Occipital lobe (tissue), 2 donors: ENCODE measurements around the gene AFAP1. TPM values are rescaled to one million over a fixed set of nuclear protein-coding genes. Genes with fewer than 3 reads are reported as not detected.
"Not testable (repeated sequence)": the region's sequence is repeated elsewhere in the genome, so short reads cannot be mapped to it uniquely, and the experiment has no call there.

Experiments
- DNase-seq: peaks from one replicate; lab custom pipeline; 2025; lab: John Stamatoyannopoulos, UW
- total RNA-seq: library from RNA; depleted of rRNA; stranded (reverse); fragments of >200 nt; gene quantifications from one replicate; pipeline ENCODE4 v1.2.3, GENCODE V29; 2014

AFAP1 gene
- total RNA-seq, 1 donor from 2014 or later, result 62.2 TPM

DNA sequence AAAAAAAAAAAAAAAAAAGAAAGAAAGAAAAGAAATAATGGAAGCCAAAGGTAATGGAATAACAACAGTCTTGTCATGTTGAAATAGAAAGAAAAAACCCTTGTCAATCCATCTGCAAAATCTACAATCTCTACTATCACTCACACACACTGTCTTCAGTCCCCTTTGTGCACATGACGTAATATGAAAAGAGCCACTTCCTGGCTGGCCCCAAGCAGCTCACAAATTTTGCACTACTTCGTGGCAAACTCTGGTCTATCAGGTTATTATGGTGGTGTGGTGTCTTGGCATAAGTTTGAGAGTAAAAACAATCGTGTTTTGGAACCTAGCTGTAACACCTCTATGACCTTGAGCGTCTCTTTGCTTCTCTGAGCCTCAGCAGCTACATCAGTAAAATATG is 8.3 kb upstream of the AFAP1 start:
- DNase-seq, result no peak

DNA sequence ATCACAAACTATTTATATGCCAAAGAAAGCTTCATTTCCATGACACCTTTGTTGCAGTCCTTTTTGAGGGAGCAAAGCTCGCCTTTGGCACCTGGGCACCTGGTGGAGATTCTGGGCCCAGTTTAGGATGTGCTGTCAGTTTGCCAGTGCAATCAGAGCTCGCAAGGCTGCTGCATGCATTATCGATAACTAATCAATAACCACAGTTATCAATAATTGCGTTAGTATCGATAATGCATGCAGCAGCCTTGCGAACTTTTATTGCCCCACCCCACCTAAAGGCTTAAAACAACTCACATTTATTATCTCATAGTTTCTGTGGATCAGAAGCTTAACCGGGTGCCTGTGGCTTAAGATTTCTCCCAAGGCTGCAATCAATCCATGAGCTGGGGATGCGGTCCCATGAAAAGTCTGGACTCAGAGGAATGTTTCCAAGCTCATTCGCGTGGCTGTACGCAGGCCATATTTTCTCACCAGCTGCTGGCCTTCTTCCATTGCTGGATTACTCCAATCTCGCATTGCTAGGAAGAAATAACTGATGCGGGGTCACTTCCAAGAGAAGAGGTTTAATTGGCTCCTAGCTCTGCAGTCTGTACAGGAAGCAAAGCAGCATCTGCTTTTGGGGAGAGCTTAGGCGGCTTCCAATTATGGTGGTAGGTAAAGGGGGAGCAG is 6.2 kb upstream of the AFAP1 start:
- DNase-seq, result no peak

DNA sequence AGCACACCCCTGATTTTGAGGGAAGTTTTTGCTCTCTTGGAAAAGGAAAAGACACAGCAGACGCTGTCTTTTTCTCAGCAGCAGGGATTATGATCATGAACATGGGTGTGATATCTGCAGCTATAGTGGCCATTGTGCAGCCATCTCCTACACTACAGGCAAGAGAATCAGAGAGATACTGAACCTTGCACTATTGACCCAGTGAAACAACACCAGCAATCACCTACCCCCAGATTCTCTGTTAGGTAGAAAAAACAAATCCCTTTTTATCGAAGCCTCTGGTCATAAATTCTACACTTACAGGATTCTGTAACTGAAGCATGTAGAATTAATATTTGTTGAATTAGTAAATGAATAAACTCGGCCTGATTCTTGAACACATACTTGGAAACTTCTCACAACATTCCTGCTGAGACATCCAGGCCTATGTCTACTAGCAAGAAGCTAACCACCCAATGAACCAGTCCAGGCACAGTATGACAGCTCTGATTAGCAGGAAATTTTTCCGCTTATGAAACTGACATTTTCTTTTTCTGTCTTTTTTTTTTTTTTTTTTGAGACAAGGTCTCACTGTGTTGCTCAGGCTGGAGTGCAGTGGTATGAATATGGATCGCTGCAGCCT is 5.0 kb upstream of the AFAP1 start:
- DNase-seq, result no peak

DNA sequence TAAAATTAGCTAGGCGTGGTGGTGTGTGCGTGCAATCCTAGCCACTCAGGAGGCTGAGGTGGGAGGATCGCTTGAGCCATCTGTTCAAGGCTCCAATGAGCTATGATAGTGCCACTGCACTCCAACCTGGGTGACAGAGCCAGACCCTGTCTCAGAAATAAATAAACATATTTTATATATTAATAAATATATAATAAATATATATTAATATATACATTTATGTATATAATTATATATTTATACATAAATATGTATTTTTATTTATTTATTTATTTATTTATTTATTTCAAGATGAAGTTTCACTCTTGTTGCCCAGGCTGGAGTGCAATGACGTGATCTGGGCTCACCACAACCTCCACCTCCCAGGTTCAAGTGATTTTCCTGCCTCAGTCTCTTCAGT is 4.0 kb upstream of the AFAP1 start:
- DNase-seq, result not testable (repeated sequence)

DNA sequence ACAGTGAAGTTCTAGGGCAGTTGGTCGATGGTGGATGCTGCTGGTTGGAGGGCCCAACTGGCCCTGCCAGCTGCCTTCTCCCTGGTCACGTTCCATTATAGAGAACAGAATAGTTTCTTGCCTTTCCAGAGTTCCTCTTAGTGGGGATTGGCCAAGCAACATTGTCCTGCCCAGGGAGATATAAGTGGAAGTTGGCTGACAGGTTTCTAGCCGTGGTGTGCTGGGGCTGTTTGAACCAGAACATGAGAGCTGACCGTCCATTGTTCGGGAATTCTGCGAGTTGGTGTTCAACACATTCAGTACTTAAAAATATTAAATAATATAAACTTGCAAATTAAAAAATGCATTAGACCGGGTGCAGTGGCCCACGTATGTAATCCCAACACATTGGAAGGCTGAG is 3.5 kb upstream of the AFAP1 start:
- DNase-seq, result no peak

DNA sequence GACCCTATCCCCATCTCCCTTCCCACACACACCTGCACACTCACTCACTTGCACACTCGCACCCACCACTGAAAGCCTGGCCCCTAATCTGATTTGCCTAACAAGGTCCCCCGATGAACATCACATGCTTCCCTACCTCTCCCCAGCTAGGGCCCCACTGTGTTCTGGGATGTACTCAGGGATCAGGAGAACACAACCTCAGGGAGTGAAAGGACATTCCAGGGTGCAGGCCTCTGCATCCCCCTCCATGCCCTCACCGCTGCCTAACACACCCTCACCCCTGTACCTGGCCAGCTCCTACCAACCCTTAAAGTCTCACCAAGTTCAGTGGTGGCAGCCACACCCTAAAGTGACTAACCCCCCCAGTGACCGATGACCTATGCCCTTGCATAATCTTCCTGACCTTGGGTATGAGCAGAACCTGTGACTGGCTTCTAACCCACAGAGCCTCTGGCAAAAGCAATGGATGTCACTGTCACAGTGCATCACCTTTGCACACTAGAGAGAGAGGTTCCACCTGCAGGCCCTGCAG is 2.4 kb upstream of the AFAP1 start:
- no peak for DNase-seq

DNA sequence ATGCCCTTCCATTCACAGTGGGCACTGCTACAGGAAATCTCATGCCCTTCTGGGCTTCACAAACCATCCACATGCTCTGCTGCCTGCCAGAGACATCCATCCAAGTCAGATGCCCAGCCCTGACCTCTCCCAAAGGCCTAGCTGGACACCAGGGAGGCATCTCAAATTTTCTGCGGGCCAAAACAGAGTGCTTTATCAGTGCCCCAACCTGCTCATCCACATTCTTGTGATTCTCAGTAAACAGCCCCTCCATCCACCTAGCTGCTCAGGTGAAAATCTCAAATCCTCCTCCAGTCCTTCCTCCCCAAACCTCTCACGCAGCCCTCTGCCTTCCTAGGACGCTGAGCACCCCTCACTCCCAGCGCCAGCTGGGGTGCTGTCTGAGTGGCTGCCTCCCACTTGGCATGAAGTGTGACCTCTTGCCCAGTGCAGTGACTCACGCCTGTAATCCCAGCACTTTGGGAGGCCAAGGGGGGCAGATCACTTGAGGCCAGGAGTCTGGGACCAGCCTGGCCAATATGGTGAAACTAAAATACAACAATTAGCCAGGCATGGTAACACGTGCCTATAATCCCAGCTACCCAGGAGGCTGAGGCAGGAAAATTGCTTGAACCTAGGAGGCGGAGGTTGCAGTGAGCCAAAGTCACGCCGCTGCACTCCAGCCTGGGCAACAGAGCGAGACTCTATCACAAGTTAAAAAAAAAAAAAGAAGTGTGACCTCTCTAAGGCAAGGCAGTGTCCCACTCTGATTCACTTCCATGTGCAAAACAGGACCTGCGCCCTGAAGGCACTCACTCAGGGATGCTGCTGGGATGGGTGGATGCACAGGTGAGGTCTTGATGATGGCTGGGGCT is 1.7 kb upstream of the AFAP1 start:
- no peak for DNase-seq

DNA sequence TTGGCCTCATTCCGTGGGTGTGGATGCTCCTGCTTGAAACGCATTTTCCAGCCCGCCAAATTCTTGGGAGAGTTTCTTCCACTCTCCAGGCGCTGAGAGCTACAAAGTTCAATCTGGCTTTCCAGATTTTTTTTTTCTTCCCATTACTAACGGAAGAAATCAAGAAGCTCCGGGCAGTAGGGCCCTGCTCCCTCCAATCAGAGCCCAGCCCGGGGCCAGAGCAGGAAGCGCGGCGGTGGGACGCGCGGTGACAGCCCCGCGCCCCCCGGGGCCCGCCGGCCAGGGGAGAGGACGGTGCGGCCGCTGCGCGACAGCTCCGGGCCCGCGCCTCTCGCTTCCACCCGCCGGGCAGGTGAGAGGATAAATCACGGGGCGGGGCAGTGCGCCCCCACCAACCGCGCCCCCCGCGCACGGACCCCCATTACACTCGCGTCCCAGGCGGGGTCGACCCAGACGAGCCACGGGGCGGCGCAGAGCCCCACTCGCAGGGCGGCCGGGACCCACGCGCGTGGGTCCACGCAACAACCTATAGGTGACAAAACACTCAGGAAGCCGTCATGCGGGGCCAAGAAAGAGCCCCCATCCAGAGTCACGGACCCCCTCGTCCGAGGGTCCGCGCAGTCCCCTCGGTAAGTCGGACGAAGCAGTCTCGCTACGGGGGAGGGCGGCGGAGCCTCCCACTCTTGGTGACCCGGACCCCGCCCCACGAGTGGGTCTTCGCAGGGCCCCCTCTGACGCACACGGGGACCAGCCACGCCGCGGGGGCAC is 868 bp downstream of the AFAP1 start:
- no peak for DNase-seq

DNA sequence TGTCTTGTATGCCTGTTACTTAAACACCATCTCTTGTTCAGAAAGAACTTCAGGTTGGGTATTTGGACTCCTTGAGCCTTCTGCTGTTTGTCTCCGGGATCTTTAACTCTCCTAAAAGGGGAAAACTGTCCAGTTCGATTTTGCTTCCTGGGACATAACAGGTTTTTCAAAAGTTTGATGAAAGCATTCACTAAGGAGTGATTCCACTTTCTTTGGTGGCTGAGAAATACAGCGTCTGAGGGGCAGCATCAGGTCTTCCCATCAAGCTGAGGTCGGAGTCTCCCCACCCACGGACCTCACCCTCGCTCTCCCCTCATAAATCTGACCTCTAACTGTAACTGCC is 1.4 kb downstream of the AFAP1 start:
- no peak for DNase-seq

DNA sequence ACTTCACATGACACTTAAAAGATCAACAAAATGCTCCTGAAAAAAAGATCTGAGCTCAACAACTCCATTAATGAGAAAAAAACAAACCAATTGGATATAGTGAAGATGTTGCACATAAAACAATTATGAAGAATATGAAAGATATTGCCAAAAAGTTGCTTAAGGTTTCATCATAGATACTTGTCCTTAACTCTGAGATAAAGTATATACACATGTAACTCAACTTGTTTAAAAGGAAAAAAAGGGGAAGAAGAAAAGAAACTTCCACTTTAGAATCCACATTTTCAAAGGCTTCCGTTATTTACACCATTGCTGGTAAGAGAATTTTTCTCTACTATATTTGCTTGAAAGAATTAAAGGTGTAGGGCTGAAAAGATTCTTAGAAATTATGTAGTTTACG is 2.7 kb downstream of the AFAP1 start:
- no peak for DNase-seq

DNA sequence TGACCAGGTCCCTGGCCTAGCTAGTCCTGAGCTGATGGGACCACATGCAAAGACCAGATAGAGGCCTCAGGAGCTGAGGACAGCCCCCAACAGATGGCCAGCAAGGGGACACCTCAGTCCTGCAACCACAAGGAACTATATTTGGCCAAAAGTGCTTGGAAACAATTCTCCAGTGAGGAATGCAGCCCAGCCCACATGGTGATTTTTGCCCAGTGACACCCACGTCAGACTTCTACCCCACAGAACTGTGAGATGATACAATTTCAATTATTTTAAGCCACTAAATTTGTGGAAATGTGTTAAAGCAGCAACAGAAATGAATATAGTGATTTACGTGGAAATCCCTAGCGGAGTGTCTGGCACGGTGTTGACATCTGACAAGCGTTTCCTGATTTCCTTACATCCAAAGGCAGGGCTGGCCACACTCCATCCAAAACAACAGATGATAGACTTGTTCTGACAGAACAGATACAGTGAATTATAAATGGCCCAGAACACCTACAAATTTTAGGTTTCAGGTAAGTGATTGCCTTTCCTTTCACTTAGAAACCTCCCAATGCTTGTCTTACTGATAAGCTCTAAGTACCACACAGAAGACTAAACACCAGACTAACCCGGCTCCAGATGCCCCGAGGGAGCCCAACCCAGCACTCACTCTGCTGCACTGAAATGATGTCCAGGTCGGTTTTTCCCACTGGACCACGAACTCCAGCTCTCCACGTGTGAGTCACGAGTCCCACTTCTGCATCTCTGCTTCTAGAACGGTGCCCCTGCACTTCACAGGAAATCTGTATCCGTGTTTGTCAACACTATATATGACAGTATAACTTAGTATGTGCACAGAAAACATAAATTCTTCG is 5.8 kb downstream of the AFAP1 start:
- no peak for DNase-seq

DNA sequence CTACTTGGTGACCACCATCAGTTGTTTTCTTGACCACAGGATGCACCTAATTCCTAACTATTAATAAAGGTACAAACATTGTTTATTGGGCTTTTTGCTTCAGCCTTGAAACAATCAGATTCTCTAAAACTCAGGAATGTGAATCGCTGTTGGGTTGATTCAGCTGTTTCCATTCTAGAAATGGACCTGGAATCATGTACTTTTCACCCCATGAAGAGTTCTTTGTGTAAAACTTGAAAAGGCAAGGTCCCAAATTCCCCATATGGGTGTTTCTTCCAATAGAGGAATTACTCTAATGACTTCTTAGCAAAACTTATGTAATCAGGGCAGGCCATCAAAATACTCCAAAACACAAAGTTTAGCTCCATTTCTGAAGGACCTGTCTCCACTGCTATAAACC is 7.4 kb downstream of the AFAP1 start:
- DNase-seq, result no peak

DNA sequence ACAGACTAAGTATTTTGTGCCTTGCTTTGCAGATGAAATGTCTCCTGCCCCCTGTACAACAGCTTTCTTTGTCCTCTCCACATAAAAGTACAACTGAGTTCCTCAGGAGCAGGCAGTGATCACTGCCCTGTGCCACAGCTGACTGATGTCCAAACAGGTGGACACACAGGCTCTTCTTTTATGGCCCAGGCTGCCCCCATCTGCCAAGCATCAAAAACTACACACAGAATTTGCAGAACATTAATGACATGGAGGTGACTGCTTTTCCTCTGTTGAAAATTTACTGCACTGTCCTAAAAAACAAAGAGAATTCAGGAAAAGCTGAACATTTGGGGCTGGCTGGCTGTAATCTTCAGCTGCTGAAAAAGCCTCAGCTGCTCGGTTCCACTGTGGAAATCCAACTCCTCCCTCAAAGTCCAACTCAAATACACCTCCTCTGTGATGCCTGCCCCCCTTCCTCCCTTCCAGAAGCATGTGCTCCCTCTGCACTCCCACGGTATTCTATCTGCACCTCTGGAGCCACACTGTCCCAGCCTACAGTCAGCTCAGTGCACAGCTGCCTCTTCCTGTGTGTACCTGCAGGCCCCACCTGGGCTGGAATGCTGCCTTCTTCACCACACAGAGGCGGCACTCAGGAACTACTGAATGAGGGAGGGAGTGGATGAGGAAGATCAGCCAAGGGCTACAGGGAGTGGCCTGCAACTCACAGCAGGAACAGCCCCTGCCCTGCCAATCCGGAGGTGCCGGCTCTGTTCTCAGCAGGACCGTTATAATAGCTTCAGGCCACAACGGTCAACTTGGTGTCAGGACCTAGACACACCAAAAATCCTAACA is 10.3 kb downstream of the AFAP1 start:
- DNase-seq, result no peak

DNA sequence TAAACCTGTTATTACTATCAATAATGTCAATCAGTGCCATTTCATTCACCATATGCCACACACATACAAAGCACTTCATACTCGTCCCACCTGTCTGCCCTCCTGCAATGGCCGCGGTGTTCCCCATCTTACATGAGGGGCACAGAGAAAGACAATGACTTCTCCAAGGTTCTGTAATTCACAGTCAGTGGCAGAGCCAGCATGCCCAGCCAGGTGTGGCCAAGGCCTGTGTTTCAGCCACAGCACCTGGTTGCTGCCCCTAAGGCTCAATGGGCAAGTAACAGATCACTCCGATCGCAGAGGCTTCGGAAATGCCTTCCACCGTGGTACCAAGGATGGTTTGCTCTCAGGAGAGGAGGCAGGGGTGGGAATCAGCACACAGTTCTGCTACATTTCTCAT is 10.9 kb downstream of the AFAP1 start:
- DNase-seq, result no peak

DNA sequence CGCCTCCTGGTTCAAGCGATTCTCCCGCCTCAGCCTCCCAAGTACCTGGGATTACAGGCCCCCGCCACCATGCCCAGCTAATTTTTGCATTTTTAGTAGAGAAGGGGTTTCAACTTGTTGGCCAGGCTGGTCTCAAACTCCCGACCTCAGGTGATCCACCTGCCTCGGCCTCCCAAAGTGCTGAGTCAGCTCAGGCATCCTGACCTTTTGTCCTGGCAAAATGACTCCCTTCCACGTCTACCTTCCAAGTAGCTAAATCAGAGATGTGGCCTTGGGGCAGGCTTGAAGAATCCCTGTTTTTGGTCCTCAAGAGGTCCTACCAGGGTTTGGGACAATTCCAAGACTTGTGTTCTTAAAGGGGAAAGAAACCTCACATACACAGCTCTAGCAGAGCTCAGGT is 12.8 kb downstream of the AFAP1 start:
- no peak for DNase-seq

DNA sequence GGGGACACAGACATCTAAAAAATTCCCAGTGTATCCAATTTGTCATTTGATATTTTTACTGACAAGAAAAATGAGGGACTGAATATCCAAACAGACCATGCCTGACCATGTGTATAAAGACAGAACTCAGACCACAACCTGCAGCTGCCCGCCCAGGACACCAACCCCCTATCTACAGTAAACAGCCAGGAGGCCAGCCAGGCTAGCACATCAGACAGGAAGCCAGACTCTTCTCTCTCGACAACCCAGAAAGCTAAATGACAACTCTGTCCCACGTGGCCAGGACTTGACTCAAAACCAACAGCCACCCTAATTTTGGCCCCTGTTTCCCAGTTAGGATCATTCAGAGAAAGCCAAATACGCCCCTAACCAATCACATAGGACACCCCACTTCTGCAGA is 15.1 kb downstream of the AFAP1 start:
- DNase-seq, result no peak

DNA sequence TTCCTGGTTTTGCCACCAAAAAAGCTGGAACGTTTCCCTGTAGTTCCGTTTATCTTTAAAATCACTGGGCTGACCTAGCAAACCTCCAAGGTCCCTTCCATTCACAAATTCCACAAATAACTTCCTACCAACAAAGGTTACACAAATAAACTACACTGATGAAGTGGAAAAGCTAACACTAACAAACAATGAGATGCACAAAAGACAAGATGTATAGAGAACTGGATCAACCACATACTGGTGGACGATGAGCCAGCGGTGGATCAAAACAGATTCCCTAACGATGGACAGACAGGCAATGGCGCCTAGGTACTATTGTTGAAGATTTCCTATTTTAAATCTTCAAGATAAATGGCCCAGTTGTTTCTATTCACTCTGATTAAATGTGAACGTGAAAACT is 15.5 kb downstream of the AFAP1 start:
- no peak for DNase-seq

DNA sequence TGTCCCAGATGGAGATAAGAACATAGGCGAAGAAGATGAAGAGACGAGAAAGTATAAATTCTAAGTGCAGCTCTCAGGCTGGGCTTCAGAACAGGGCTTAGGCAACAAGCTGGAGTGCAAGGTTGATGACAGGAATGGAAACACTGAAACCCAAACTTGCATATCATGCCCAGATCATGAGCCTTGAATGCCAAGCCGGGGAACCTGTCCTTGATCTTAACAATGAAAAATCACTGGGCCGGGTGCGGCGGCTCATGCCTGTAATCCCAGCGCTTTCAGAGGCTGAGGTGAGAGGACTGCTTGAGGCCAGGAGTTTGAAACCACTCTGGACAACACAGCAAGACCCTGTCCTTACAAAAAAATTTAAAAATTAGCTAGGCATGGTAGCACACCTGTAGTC is 17.2 kb downstream of the AFAP1 start:
- no peak for DNase-seq

DNA sequence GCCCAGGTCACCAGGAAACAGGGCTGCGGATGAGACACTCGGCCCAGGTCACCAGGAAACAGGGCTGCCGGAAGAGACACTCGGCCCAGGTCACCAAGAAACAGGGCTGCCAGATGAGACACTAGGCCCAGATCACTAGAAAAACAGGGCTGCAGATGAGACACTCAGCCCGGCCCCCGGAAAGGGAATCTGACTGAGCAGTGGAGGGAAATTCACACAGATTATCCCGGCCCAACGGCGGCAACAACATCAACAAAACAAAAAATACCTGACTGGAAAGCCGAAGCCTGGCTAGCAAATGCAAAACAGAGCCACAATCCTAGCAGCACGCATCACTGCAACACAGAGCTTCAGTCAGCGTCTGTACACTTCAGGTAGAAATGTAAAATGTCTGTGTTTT is 20.7 kb downstream of the AFAP1 start:
- DNase-seq, result no peak

DNA sequence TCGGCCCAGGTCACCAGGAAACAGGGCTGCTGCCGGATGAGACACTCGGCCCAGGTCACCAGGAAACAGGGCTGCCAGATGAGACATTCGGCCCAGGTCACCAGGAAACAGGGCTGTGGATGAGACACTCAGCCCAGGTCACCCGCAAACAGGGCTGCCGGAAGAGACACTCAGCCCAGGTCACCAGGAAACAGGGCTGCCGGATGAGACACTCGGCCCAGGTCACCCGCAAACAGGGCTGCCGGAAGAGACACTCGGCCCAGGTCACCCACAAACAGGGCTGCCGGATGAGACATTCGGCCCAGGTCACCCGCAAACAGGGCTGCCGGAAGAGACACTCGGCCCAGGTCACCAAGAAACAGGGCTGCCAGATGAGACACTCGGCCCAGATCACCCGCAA is 21.5 kb downstream of the AFAP1 start:
- not testable (repeated sequence) for DNase-seq
